GM23248 (cell line): ENCODE results near the gene NARF. TPM values are rescaled to one million over a fixed set of nuclear protein-coding genes. Genes with fewer than 3 reads are reported as not detected.
A peak's percentile ranks its signal among the peaks of the same experiment; 100 is the strongest.

Experiments
- DNase-seq: peaks from one replicate; pipeline ENCODE4 v3.0.0-alpha.2; 2015
- H2AFZ ChIP-seq: fragments of 200-600 bp; sonication (generic); 2 replicates; pipeline ENCODE4 v1.6.1; 2016; ENCODE audit warnings: antibody characterized with exemption
- H3F3A ChIP-seq: fragments of 200-600 bp; sonication (generic); 2 replicates; pipeline ENCODE4 v1.6.1; 2016; ENCODE audit warnings: mild to moderate bottlenecking, antibody characterized with exemption, mixed run types; ENCODE audit not compliant: insufficient read depth
- H3K27ac ChIP-seq: fragments of 200-600 bp; sonication (generic); 2 replicates; pipeline ENCODE4 v1.5.1; 2016; ENCODE audit warnings: mild to moderate bottlenecking
- H3K27me3 ChIP-seq: fragments of 200-600 bp; sonication (generic); replicated peaks from 2 replicates; pipeline ENCODE4 v1.6.1; 2016; ENCODE audit warnings: mild to moderate bottlenecking; ENCODE audit not compliant: insufficient read depth
- H3K36me3 ChIP-seq: fragments of 200-600 bp; sonication (generic); 2 replicates; pipeline ENCODE4 v1.6.1; 2016; ENCODE audit warnings: low read depth, mild to moderate bottlenecking
- H3K4me1 ChIP-seq: fragments of 200-600 bp; sonication (generic); 2 replicates; pipeline ENCODE4 v1.6.1; 2016; ENCODE audit warnings: mild to moderate bottlenecking; ENCODE audit not compliant: insufficient read depth
- H3K4me2 ChIP-seq: fragments of 200-600 bp; sonication (generic); one replicate; pipeline ENCODE4 v1.6.1; 2016; ENCODE audit warnings: mild to moderate bottlenecking; ENCODE audit not compliant: unreplicated experiment
- H3K4me3 ChIP-seq: fragments of 200-600 bp; sonication (generic); 2 replicates; pipeline ENCODE4 v1.5.1; 2016; ENCODE audit warnings: mild to moderate bottlenecking
- H3K79me2 ChIP-seq: fragments of 200-600 bp; sonication (generic); 2 replicates; pipeline ENCODE4 v1.6.1; 2016; ENCODE audit warnings: mild to moderate bottlenecking; ENCODE audit not compliant: insufficient read depth
- H3K9ac ChIP-seq: fragments of 200-600 bp; sonication (generic); 2 replicates; pipeline ENCODE4 v1.6.1; 2016; ENCODE audit warnings: mild to moderate bottlenecking
- H3K9me2 ChIP-seq: fragments of 200-600 bp; sonication (generic); 2 replicates; pipeline ENCODE4 v1.6.1; 2016; ENCODE audit warnings: mixed run types, mild to moderate bottlenecking, moderate library complexity; ENCODE audit not compliant: insufficient read depth
- H3K9me3 ChIP-seq: fragments of 200-600 bp; sonication (generic); one replicate; pipeline ENCODE4 v1.6.1; 2017; ENCODE audit warnings: low read depth
- H4K20me1 ChIP-seq: fragments of 200-600 bp; sonication (generic); 2 replicates; pipeline ENCODE4 v1.6.0; 2016; ENCODE audit not compliant: insufficient read depth
- EZH2 ChIP-seq: fragments of 200-600 bp; sonication (generic); IDR thresholded peaks from 2 replicates; pipeline ENCODE4 v1.6.1; 2018; ENCODE audit warnings: antibody characterized with exemption, mild to moderate bottlenecking; ENCODE audit not compliant: insufficient read depth, poor library complexity, severe bottlenecking
- EZH2phosphoT487 ChIP-seq: fragments of 200-600 bp; sonication (generic); IDR thresholded peaks from 2 replicates; pipeline ENCODE4 v1.6.1; 2018; ENCODE audit warnings: antibody characterized with exemption, moderate library complexity, mild to moderate bottlenecking, low read depth; ENCODE audit not compliant: insufficient read depth
- WGBS, 2 experiments: methylation state at CpG; one replicate each; pipeline ENCODE4 v1.1.6; 2015 to 2017; ENCODE audit warnings: low lambda C conversion rate in 2 of 2, low coverage in 1 of 2; ENCODE audit errors: missing lambda C conversion rate in 2 of 2; 5-methylcytosine and 5-hydroxymethylcytosine counted together
- in situ Hi-C: fragments of 300-500 bp; cut with MboI; formaldehyde crosslinking; loops from 2 replicates; pipeline ENCODE4 v1.15.0; 2020
- polyA plus RNA-seq: library from polyadenylated mRNA; unstranded; fragments of >200 nt; fragmentation: Nextera tagmentation; extraction: Ambion mirVana; gene quantifications from 2 replicates; pipeline ENCODE4 v1.2.1, GENCODE V29; 2016
- total RNA-seq: library from RNA; depleted of rRNA; stranded (reverse); fragments of >200 nt; shearing (Covaris generic); gene quantifications from 2 replicates; pipeline ENCODE4 v1.2.3, GENCODE V29; 2014

The NARF gene
- total and polyA plus RNA-seq, 2 experiments from 2014 or later = 55.2 to 70.2 TPM

- Histone ChIP-seq H3F3A (peaks cover 16% of the 10 kb centered on the region), H3K9me2 (no peaks in the 10 kb centered on the region), H3K4me2 (no peak overlapping the region), H3K4me1 (peaks cover 20% of the 10 kb centered on the region), H3K79me2 (peaks cover 93% of the 10 kb centered on the region), H4K20me1 (peaks cover 26% of the 10 kb centered on the region), H3K4me3 (no peak overlapping the region), H3K9ac (no peak overlapping the region), H3K36me3 (no peaks in the 10 kb centered on the region), H3K27me3 (no peaks in the 10 kb centered on the region), H2AFZ (no peak overlapping the region), H3K9me3 (no peaks in the 10 kb centered on the region), H3K27ac (no peak overlapping the region)
- no peak for DNase-seq
- in situ Hi-C loops = no loop called here
- TF ChIP-seq EZH2 = no peak
- no peak for TF ChIP-seq EZH2phosphoT487
- WGBS, 2 experiments = 38 to 40% methylated on average over 4 of the region's 4 CpGs
Observed at GRCh38 chr17:82524540-82524939, 66.0 kb downstream of the NARF start.

- no peak for TF ChIP-seq EZH2phosphoT487
- no peak for TF ChIP-seq EZH2
- peaks cover 26% of the 10 kb centered on the region for H3K4me1 ChIP-seq
- no peaks in the 10 kb centered on the region for H3K9me3 ChIP-seq
- no peaks in the 10 kb centered on the region for H3K27me3 ChIP-seq
- no peak for DNase-seq
- no peak overlapping the region for H3K4me2 ChIP-seq
- H4K20me1 ChIP-seq = peaks cover 36% of the 10 kb centered on the region
- no peak overlapping the region for H2AFZ ChIP-seq
- H3K27ac ChIP-seq = no peak overlapping the region
- 36 to 40% methylated on average over 4 of the region's 4 CpGs for WGBS, 2 experiments
- no peaks in the 10 kb centered on the region for H3K36me3 ChIP-seq
- no peak overlapping the region for H3K9ac ChIP-seq
- in situ Hi-C loops = no loop called here
- no peak overlapping the region for H3K4me3 ChIP-seq
- H3K9me2 ChIP-seq = no peaks in the 10 kb centered on the region
- H3K79me2 ChIP-seq = peaks cover 100% of the 10 kb centered on the region
- H3F3A ChIP-seq = peaks cover 20% of the 10 kb centered on the region
Observed at GRCh38 chr17:82525712-82526111, 67.2 kb downstream of the NARF start.

DNA sequence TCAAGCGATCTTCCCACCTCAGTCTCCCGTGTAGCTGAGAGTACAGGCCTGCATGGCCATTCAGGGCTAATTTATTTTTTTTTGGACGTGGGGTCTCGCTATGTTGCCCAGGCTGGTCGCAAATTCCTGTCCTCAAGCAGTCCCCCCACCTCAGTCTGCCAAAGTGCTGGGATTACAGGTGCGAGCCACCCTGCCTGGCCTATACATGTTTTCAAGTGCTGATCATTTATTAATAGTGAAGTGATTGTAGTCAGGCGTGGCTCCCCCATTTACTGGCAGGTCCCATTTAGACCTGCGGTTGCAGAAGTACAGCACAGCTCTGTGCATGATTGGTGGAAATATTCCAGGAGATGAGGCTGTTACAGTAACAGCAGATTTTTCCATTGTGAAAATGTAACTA, 69.4 kb downstream of the NARF start:
- Histone ChIP-seq H3K9me2 (no peaks in the 10 kb centered on the region), H2AFZ (no peak overlapping the region), H3K4me2 (no peak overlapping the region), H3F3A (peaks cover 30% of the 10 kb centered on the region), H3K9ac (no peak overlapping the region), H3K36me3 (no peaks in the 10 kb centered on the region), H3K4me1 (peaks cover 38% of the 10 kb centered on the region), H3K27ac (peak overlapping the region; percentile 55; the same call in 1 of the 2 replicates), H4K20me1 (peaks cover 43% of the 10 kb centered on the region), H3K79me2 (peaks cover 100% of the 10 kb centered on the region), H3K4me3 (no peak overlapping the region), H3K27me3 (no peaks in the 10 kb centered on the region), H3K9me3 (no peaks in the 10 kb centered on the region)
- in situ Hi-C loops = no loop called here
- no peak for TF ChIP-seq EZH2phosphoT487
- TF ChIP-seq EZH2 = no peak
- 52 to 63% methylated on average over 8 of the region's 8 CpGs for WGBS, 2 experiments
- peak; percentile 60 for DNase-seq

DNA sequence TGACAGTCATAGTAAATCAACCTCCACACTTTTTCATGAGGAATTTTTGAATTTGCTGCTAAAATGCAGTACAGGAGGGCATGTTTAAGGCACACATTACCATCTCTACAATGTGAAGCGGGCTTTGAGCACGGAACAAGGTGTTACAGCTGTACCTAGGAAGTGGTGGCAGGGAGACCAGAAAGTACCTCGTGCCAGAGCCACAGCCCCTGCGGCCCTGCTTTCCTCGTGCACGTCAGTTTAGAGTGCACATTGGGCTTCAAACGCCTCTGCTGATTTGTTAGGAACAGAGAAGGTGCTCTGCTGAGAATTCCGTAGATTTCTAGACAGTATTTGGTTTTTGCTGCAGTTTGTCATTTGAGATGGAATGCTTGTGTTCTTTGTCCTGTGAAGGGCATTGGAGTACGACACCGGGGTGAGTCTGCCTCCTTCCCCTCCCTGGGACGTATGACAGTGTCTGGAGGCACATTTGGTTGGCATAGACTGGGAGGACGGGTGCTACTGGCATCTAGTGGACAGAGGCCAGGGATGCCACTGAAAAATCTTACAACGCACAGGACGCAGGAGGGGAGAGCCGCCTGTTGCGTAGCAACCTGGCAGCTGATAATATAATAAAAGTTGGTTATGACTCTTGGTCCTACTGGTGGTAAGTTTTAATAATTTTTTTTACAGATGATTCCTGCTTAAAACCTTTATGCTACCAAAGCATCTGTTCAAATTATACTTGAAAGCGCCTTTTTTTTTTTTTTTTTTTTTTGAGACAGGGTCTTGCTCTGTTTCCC, 70.1 kb downstream of the NARF start:
- 24 to 25% methylated on average over 17 of the region's 17 CpGs for WGBS, 2 experiments
- peaks cover 100% of the 10 kb centered on the region for H3K79me2 ChIP-seq
- H3K9me3 ChIP-seq = no peaks in the 10 kb centered on the region
- peaks cover 38% of the 10 kb centered on the region for H3F3A ChIP-seq
- DNase-seq = peak; percentile 83
- H3K4me1 ChIP-seq = peaks cover 34% of the 10 kb centered on the region
- peak overlapping the region; percentile 30 for H3K4me2 ChIP-seq
- peak overlapping the region; percentile 47 for H3K9ac ChIP-seq
- no peaks in the 10 kb centered on the region for H3K9me2 ChIP-seq
- H2AFZ ChIP-seq = no peak overlapping the region
- H4K20me1 ChIP-seq = peaks cover 36% of the 10 kb centered on the region
- H3K27ac ChIP-seq = peak overlapping the region; percentile 55
- H3K4me3 ChIP-seq = no peak overlapping the region
- in situ Hi-C loops = no loop called here
- H3K27me3 ChIP-seq = no peaks in the 10 kb centered on the region
- TF ChIP-seq EZH2 = no peak
- TF ChIP-seq EZH2phosphoT487 = no peak
- no peaks in the 10 kb centered on the region for H3K36me3 ChIP-seq
